ENCODE data around the gene SAE1. TPM values are rescaled to one million over a fixed set of nuclear protein-coding genes. Genes with fewer than 3 reads are reported as not detected.

Gene SAE1
- total RNA-seq, 3 donors from 2014 or later, result 44.6 to 61.4 (median 55.7) TPM

DNA sequence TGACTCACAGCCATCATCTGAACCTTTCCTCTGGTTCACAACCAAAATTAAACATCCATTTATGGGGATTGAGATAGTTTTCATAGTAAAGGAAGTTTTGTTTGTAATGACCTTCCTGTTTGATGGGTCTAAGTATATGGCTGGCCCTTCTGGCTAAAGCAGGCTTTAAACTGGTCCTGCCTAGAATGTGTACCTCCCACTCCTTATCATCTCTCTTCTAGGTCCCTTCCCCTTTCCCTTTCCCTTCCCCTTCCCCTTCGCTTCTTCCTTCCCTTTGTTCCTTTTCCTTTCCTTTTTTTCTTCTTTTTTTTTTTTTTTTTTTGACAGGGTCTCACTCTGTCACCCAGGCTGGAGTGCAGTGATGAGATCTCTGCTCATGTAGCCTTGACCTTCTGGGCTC lies 64.8 kb downstream of the SAE1 start:
- TF ChIP-seq CTCF (IDR thresholded peaks at IDR 0.05) (no peak), POLR2A (IDR thresholded peaks at IDR 0.05) (no peak), POLR2AphosphoS5 (IDR thresholded peaks at IDR 0.05) (no peak)
- no peak for DNase-seq (ENCODE audit: low spot score in 2 of 2)
- no peaks in the 10 kb centered on the region for H3K9me3 ChIP-seq
- H3K4me3 ChIP-seq, result no peak overlapping the region
- no peak overlapping the region for H3K27ac ChIP-seq
- no peaks in the 10 kb centered on the region for H3K36me3 ChIP-seq
- peaks cover 0 to 2% of the 10 kb centered on the region in 2 donors for H3K4me1 ChIP-seq
- intact Hi-C loops (cut with DNase I; ENCODE audit: low total_unique reads), result no loop called here
- H3K27me3 ChIP-seq, result no peaks in the 10 kb centered on the region

GRCh38 chr19:47197141-47197540 lies 66.5 kb downstream of the SAE1 start:
- H3K4me1 ChIP-seq, result no peaks in the 10 kb centered on the region
- H3K9me3 ChIP-seq, result no peaks in the 10 kb centered on the region
- TF ChIP-seq POLR2A (IDR thresholded peaks at IDR 0.05) (no peak), POLR2AphosphoS5 (IDR thresholded peaks at IDR 0.05) (no peak), CTCF (IDR thresholded peaks at IDR 0.05) (no peak)
- DNase-seq (ENCODE audit: low spot score in 2 of 2), result no peak
- no peaks in the 10 kb centered on the region for H3K36me3 ChIP-seq
- H3K27me3 ChIP-seq, result no peaks in the 10 kb centered on the region
- no peak overlapping the region for H3K27ac ChIP-seq
- intact Hi-C loops (cut with DNase I; ENCODE audit: low total_unique reads), result no loop called here
- no peak overlapping the region for H3K4me3 ChIP-seq

DNA sequence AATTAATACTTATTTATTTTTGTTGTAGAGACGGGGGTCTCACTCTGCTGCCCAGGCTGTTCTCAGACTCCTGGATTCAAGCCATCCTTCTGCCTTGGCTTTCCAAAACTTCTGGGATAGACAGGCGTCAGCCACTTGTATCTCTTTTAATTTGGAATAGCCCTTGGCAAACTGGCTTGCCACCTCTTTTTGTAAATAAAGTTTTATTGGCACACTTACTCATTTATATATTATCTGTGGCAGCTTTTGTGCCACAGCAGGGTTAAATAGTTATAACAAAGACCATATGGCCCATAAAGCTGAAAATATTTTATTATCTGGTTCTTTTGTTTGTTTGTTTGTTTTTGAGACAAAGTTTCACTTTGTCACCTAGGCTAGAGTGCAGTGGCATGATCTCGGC lies 69.9 kb downstream of the SAE1 start:
- DNase-seq (ENCODE audit: low spot score in 2 of 2), result no peak
- H3K9me3 ChIP-seq, result no peaks in the 10 kb centered on the region
- H3K4me1 ChIP-seq, result no peaks in the 10 kb centered on the region
- no peaks in the 10 kb centered on the region for H3K27me3 ChIP-seq
- H3K27ac ChIP-seq, result no peak overlapping the region
- intact Hi-C loops (cut with DNase I; ENCODE audit: low total_unique reads), result no loop called here
- no peak overlapping the region for H3K4me3 ChIP-seq
- H3K36me3 ChIP-seq, result no peaks in the 10 kb centered on the region
- no peak for TF ChIP-seq POLR2A (IDR thresholded peaks at IDR 0.05)
- no peak for TF ChIP-seq POLR2AphosphoS5 (IDR thresholded peaks at IDR 0.05)
- no peak for TF ChIP-seq CTCF (IDR thresholded peaks at IDR 0.05)

- H3K4me1 ChIP-seq, result no peaks in the 10 kb centered on the region
- DNase-seq (ENCODE audit: low spot score in 2 of 2), result no peak
- no peaks in the 10 kb centered on the region for H3K36me3 ChIP-seq
- no peaks in the 10 kb centered on the region for H3K27me3 ChIP-seq
- TF ChIP-seq POLR2AphosphoS5 (IDR thresholded peaks at IDR 0.05), result no peak
- no peak for TF ChIP-seq CTCF (IDR thresholded peaks at IDR 0.05)
- TF ChIP-seq POLR2A (IDR thresholded peaks at IDR 0.05), result no peak
- H3K27ac ChIP-seq, result no peak overlapping the region
- intact Hi-C loops (cut with DNase I; ENCODE audit: low total_unique reads), result no loop called here
- no peak overlapping the region for H3K4me3 ChIP-seq
- no peaks in the 10 kb centered on the region for H3K9me3 ChIP-seq
Measured at GRCh38 chr19:47203254-47203653, 72.6 kb downstream of the SAE1 start.

DNA sequence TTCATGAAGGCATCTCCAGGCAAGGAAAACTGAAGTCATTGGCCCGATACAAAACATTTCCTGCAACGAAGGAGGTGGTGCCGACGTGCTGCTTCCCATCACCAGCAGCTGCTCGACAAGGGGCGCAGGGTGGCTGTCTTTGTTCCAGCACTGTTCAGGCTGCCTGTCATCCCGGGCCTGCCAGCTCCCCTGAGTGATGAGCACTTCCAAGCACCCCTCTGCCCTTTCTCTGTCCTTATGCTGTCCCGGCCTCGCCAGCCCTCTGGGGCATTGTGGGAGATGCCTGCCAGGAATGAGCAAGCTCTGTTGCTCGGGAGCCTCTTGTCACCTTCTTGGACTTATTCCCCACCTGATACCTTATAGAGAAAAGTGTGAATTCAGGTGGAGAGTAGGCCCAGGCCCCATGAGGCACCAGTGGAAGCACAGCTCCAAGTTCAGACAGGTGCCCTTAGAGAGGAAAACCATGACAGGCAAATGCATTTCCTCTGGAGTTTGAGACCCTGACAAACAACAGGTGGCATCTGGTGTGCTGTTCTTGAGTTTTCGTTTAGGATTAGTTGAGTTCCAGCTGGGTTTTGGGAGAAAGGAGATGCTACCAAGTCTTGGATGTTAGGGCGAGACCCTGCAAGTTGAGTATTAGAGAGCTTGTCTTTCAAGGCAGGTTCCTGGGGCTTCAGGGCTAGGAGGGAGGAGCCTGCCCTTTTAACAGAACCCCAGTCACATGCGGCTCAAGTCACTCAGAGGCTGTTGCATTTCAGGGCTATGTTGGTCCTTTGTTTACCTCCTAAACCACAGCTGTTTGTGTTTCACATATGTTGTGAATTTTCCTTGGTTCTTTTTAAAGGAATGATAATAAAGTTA lies 78.9 kb downstream of the SAE1 start:
- no peak overlapping the region for H3K4me3 ChIP-seq
- intact Hi-C loops (cut with DNase I; ENCODE audit: low total_unique reads), result loop anchor here (1.0 kb wide), 1 partner anchor 32 kb away; no protein-coding TSS in a partner anchor
- H3K9me3 ChIP-seq, result no peaks in the 10 kb centered on the region
- TF ChIP-seq POLR2A (IDR thresholded peaks at IDR 0.05) (no peak), CTCF (IDR thresholded peaks at IDR 0.05) (no peak), POLR2AphosphoS5 (IDR thresholded peaks at IDR 0.05) (no peak)
- H3K36me3 ChIP-seq, result no peaks in the 10 kb centered on the region
- no peak for DNase-seq (ENCODE audit: low spot score in 2 of 2)
- H3K27ac ChIP-seq, result no peak overlapping the region
- no peaks in the 10 kb centered on the region for H3K27me3 ChIP-seq
- H3K4me1 ChIP-seq, result no peaks in the 10 kb centered on the region

Measured in breast epithelium (tissue), 4 donors.